KOPT-K1 (cell line): ENCODE results near the gene SMTNL2.
"Not testable (repeated sequence)": the region's sequence is repeated elsewhere in the genome, so short reads cannot be mapped to it uniquely, and the experiment has no call there.

ENCODE experiments used
- H3K27ac ChIP-seq: fragments of 200-600 bp; sonication (generic); 2 replicates; pipeline ENCODE4 v1.5.1; 2016; ENCODE audit warnings: antibody characterized with exemption, mild to moderate bottlenecking, low read depth, low read length; ENCODE audit not compliant: poor library complexity, severe bottlenecking
- H3K36me3 ChIP-seq: fragments of 200-600 bp; sonication (generic); 2 replicates; pipeline ENCODE4 v1.5.1; 2017; ENCODE audit warnings: antibody characterized with exemption, mild to moderate bottlenecking, low read length, moderate library complexity; ENCODE audit not compliant: insufficient read depth
- H3K9me3 ChIP-seq: fragments of 200-600 bp; sonication (generic); 2 replicates; pipeline ENCODE4 v1.5.1; 2017; ENCODE audit warnings: antibody characterized with exemption, low read length, mild to moderate bottlenecking; ENCODE audit not compliant: insufficient read depth, poor library complexity, severe bottlenecking

Gene SMTNL2

GRCh38 chr17:4594931-4595684 is 10.8 kb downstream of the SMTNL2 start:
- H3K9me3 ChIP-seq: no peaks in the 10 kb centered on the region
- H3K27ac ChIP-seq: no peak overlapping the region
- H3K36me3 ChIP-seq: no peaks in the 10 kb centered on the region

- not testable (repeated sequence) for H3K27ac ChIP-seq, H3K36me3 ChIP-seq, H3K9me3 ChIP-seq
These were observed 11.5 kb downstream of the SMTNL2 start for GRCh38 chr17:4595685-4596342.

GRCh38 chr17:4596636-4597380 is 12.5 kb downstream of the SMTNL2 start:
- Histone ChIP-seq H3K36me3 (no peaks in the 10 kb centered on the region), H3K9me3 (no peaks in the 10 kb centered on the region), H3K27ac (no peak overlapping the region)

GRCh38 chr17:4597975-4598374 is 13.6 kb downstream of the SMTNL2 start:
- Histone ChIP-seq H3K36me3 (no peaks in the 10 kb centered on the region), H3K9me3 (no peaks in the 10 kb centered on the region), H3K27ac (no peak overlapping the region)

GRCh38 chr17:4598776-4599504 is 14.6 kb downstream of the SMTNL2 start:
- H3K9me3 ChIP-seq: no peaks in the 10 kb centered on the region
- no peaks in the 10 kb centered on the region for H3K36me3 ChIP-seq
- H3K27ac ChIP-seq: no peak overlapping the region

- Histone ChIP-seq H3K27ac (no peak overlapping the region), H3K36me3 (no peaks in the 10 kb centered on the region), H3K9me3 (no peaks in the 10 kb centered on the region)
These were observed 15.4 kb downstream of the SMTNL2 start for GRCh38 chr17:4599505-4600281.

- no peak overlapping the region for H3K27ac ChIP-seq
- H3K9me3 ChIP-seq: no peaks in the 10 kb centered on the region
- H3K36me3 ChIP-seq: no peaks in the 10 kb centered on the region
These were observed 16.2 kb downstream of the SMTNL2 start for GRCh38 chr17:4600563-4600962.

- Histone ChIP-seq H3K27ac (no peak overlapping the region), H3K36me3 (no peaks in the 10 kb centered on the region), H3K9me3 (no peaks in the 10 kb centered on the region)
These were observed 17.0 kb downstream of the SMTNL2 start for GRCh38 chr17:4601326-4601725.

- Histone ChIP-seq H3K36me3 (no peaks in the 10 kb centered on the region), H3K9me3 (no peaks in the 10 kb centered on the region), H3K27ac (no peak overlapping the region)
These were observed 17.7 kb downstream of the SMTNL2 start for GRCh38 chr17:4602041-4602440.

- Histone ChIP-seq H3K9me3 (no peaks in the 10 kb centered on the region), H3K27ac (no peak overlapping the region), H3K36me3 (no peaks in the 10 kb centered on the region)
These were observed 19.8 kb downstream of the SMTNL2 start for GRCh38 chr17:4604111-4604644.

- not testable (repeated sequence) for H3K9me3 ChIP-seq, H3K27ac ChIP-seq, H3K36me3 ChIP-seq
These were observed 20.4 kb downstream of the SMTNL2 start for GRCh38 chr17:4604736-4605135.

- Histone ChIP-seq H3K36me3 (no peaks in the 10 kb centered on the region), H3K9me3 (no peaks in the 10 kb centered on the region), H3K27ac (no peak overlapping the region)
These were observed 21.5 kb downstream of the SMTNL2 start for GRCh38 chr17:4605826-4606225.

- H3K27ac ChIP-seq: no peak overlapping the region
- H3K9me3 ChIP-seq: no peaks in the 10 kb centered on the region
- no peaks in the 10 kb centered on the region for H3K36me3 ChIP-seq
These were observed 23.0 kb downstream of the SMTNL2 start for GRCh38 chr17:4607261-4607741.

- Histone ChIP-seq H3K9me3 (no peaks in the 10 kb centered on the region), H3K27ac (no peak overlapping the region)
These were observed 23.5 kb downstream of the SMTNL2 start for GRCh38 chr17:4607773-4608187.

More at GRCh38 chr17:4607773-4608187, 23.5 kb downstream of the SMTNL2 start:
- no peaks in the 10 kb centered on the region for H3K36me3 ChIP-seq
